Ovary (tissue), 9 donors: ENCODE measurements around the gene KRT78. TPM values are rescaled to one million over a fixed set of nuclear protein-coding genes. Genes with fewer than 3 reads are reported as not detected.
A peak's percentile ranks its signal among the peaks of the same experiment; 100 is the strongest.
"Not testable (repeated sequence)": the region's sequence is repeated elsewhere in the genome, so short reads cannot be mapped to it uniquely, and the experiment has no call there.

Experiments
- DNase-seq, 5 donors: peaks; one replicate each; pipeline ENCODE4 v3.0.0-alpha.2; 2019 to 2020
- H3K27ac ChIP-seq, 2 donors: fragments of 200-600 bp; one replicate each; pipeline versions ENCODE4 v1.5.1 to v1.8.0; 2019 to 2022
- H3K27me3 ChIP-seq: fragments of 200-600 bp; one replicate; pipeline ENCODE4 v1.8.0; 2022
- H3K36me3 ChIP-seq: fragments of 200-600 bp; sonication (generic); one replicate; pipeline ENCODE4 v1.5.1; 2019
- H3K4me1 ChIP-seq: one replicate; pipeline ENCODE4 v1.8.1; 2013; ENCODE audit warnings: mild to moderate bottlenecking, moderate library complexity; ENCODE audit not compliant: insufficient read depth
- H3K4me3 ChIP-seq: fragments of 200-600 bp; sonication (generic); one replicate; pipeline ENCODE4 v1.5.1; 2017
- H3K9me3 ChIP-seq, 2 donors: fragments of 200-600 bp in 1 of 2; sonication (generic) in 1 of 2; one replicate each; pipeline versions ENCODE4 v1.5.1 to v1.8.1; 2013 to 2019; ENCODE audit warnings: mild to moderate bottlenecking in 1 of 2, moderate library complexity in 1 of 2
- EP300 ChIP-seq: sonication (generic); formaldehyde crosslinking; IDR thresholded peaks from one replicate; pipeline ENCODE4 v1.6.1; 2017; ENCODE audit warnings: antibody characterized with exemption
- POLR2A ChIP-seq: fragments of 450-650 bp; IDR thresholded peaks from one replicate; pipeline ENCODE4 v1.6.1; 2017; ENCODE audit warnings: antibody characterized with exemption, mild to moderate bottlenecking, moderate library complexity
- WGBS, 3 donors: extraction: QIAGEN DNeasy Blood & Tissue Kit in 1 of 3; methylation state at CpG; one replicate each; pipeline versions ENCODE4 v1.1.5 to v1.1.7; 2013 to 2017; 5-methylcytosine and 5-hydroxymethylcytosine counted together
- intact Hi-C, 4 donors: fragments of 100-400 bp; cut with DNase I; formaldehyde crosslinking; loops; one replicate each; pipeline versions ENCODE4 v1.11.0 to v1.15.1; 2022 to 2023
- polyA plus RNA-seq, 2 donors: library from polyadenylated mRNA; stranded (reverse); fragments of 200-250 nt in 1 of 2; fragments of 350-450 nt in 1 of 2; fragmentation: Illumina TruSeq in 1 of 2; extraction: RNeasy Lipid Tissue Mini Kit (QIAGEN cat#74804) in 1 of 2; gene quantifications; one replicate each; pipeline ENCODE4 v1.2.3, GENCODE V29; 2013 to 2014
- total RNA-seq, 7 donors: library from RNA; depleted of rRNA in 2 of 7; stranded (reverse); fragments of >200 nt in 2 of 7; fragmentation: NEBNext Ultra II Directional in 3 of 7; extraction: Animal tissue kit (Norgen Biotek cat#: 25700) in 3 of 7; gene quantifications; one replicate each; pipeline versions ENCODE4 v1.1.0 to v1.2.4, GENCODE V29; 2016 to 2023
- TF ChIP-seq, protein P1 (sequence below), 3 donors: fragments of 450-650 bp in 2 of 3; fragments of 200-600 bp in 1 of 3; IDR thresholded peaks; one replicate each; pipeline versions ENCODE4 v1.5.1 to v1.8.0; 2016 to 2022; ENCODE audit warnings: antibody characterized with exemption in 3 of 3, mild to moderate bottlenecking in 1 of 3
- donor health status: DM: no; HTN: no; CAD: no; lungs with moderate emphysema.
- donor health status: DM: no; HTN: no; CAD: no.
- donor health status: Bipolar disorder and iron deficiency.
- donor health status: DM: yes; HTN: yes; CAD: no.
- donor health status: DM: no; HTN: no; CAD: no.
- donor health status: DM: yes; HTN: yes; CAD: no.

KRT78 gene
- total and polyA plus RNA-seq, 9 donors = 0.46 TPM; not detected in 8

DNA sequence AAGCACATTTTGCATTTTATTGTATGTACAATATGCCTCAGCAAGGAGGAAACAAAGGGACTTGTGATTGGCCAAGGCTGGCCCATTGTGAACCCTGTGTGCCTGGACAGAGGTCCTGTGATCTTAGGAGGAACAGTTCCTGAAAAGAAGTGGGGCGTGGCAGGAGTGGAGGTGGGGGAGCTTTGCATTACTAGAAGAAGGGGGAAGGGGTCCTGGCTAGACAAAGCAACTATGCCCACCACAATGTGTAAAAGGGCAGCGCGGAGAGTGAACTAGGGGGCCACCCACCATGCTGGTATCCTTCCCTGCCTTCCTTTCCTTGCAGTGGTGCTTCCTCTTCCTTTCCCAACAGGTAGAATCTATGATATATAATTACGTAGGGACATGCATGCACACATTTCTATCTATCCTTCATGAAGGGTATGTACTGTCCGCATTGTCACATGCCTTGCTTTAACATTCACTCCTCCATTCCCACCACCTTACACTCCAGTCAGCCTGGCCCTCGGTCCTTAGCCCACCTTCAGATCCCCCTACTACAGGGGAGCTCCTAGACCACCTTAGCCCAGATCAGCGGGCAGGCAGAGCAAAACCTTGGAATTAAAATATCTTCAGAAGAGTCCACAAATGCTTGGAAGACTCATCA is 43.5 kb upstream of the KRT78 start:
- no peak overlapping the region for H3K27ac ChIP-seq
- TF ChIP-seq EP300 (no peak), POLR2A (no peak)
- TF ChIP-seq, protein P1, sequence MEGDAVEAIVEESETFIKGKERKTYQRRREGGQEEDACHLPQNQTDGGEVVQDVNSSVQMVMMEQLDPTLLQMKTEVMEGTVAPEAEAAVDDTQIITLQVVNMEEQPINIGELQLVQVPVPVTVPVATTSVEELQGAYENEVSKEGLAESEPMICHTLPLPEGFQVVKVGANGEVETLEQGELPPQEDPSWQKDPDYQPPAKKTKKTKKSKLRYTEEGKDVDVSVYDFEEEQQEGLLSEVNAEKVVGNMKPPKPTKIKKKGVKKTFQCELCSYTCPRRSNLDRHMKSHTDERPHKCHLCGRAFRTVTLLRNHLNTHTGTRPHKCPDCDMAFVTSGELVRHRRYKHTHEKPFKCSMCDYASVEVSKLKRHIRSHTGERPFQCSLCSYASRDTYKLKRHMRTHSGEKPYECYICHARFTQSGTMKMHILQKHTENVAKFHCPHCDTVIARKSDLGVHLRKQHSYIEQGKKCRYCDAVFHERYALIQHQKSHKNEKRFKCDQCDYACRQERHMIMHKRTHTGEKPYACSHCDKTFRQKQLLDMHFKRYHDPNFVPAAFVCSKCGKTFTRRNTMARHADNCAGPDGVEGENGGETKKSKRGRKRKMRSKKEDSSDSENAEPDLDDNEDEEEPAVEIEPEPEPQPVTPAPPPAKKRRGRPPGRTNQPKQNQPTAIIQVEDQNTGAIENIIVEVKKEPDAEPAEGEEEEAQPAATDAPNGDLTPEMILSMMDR (IDR thresholded peaks at IDR 0.05) = no peak

DNA sequence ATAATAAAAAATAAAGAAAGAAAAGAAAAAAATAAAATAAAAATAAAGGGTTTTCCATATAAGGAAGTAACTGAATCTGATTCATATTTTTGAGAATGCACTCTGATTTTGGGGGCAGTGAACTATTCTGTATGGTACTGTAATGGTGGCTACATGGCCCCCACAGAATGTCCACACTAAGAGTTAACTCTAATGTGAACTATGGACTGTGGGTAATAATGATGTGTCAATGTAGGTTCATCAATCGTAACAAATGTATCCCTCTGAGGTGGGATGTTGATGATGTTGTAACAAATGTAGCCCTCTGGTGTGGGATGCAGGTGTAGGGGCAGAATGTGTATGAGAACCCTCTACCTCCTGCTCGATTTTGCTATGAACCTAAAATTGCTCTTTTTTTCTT is 42.2 kb upstream of the KRT78 start:
- H3K36me3 ChIP-seq = no peaks in the 10 kb centered on the region
- WGBS, 3 donors = 49 to 63% (median 63%) methylated on average over 2 of the region's 2 CpGs
- no peak for DNase-seq
- no peaks in the 10 kb centered on the region for H3K9me3 ChIP-seq
- H3K4me1 ChIP-seq = no peaks in the 10 kb centered on the region
- no peak overlapping the region for H3K27ac ChIP-seq
- TF ChIP-seq, protein P1 (IDR thresholded peaks at IDR 0.05) = no peak
- no peak overlapping the region for H3K4me3 ChIP-seq
- intact Hi-C loops = no loop called here
- no peaks in the 10 kb centered on the region for H3K27me3 ChIP-seq

More for the DNA sequence above, 43.5 kb upstream of the KRT78 start:
- intact Hi-C loops = no loop called here
- Histone ChIP-seq H3K4me1 (no peaks in the 10 kb centered on the region), H3K4me3 (no peak overlapping the region), H3K9me3 (no peaks in the 10 kb centered on the region), H3K27me3 (no peaks in the 10 kb centered on the region), H3K36me3 (no peaks in the 10 kb centered on the region)
- 77 to 89% (median 87%) methylated on average over 7 of the region's 7 CpGs for WGBS, 3 donors
- DNase-seq = no peak

DNA sequence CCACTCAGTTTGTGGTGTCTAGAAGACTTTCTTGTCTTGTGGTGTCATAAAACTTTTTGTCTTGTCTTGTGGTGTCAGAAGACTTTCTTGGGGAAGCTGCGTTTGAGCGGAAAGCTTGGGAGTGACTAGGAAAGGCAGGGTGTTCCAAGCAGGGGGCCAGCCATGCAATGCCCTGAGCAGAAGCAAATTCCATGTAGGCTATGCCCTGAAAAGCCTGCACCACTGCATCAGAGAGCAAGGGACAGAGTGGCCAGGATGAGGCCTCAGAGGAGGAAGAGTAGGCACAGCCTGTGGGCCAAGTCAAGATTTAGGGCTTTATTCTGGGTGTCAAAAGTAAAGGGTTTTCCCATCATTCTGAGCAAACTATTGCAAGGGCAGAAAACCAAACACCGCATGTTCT is 41.6 kb upstream of the KRT78 start:
- TF ChIP-seq EP300 = no peak
- TF ChIP-seq, protein P1 (IDR thresholded peaks at IDR 0.05) = no peak
- TF ChIP-seq POLR2A = no peak
- intact Hi-C loops = no loop called here
- WGBS, 3 donors = 88 to 93% (median 91%) methylated on average over 3 of the region's 3 CpGs

DNA sequence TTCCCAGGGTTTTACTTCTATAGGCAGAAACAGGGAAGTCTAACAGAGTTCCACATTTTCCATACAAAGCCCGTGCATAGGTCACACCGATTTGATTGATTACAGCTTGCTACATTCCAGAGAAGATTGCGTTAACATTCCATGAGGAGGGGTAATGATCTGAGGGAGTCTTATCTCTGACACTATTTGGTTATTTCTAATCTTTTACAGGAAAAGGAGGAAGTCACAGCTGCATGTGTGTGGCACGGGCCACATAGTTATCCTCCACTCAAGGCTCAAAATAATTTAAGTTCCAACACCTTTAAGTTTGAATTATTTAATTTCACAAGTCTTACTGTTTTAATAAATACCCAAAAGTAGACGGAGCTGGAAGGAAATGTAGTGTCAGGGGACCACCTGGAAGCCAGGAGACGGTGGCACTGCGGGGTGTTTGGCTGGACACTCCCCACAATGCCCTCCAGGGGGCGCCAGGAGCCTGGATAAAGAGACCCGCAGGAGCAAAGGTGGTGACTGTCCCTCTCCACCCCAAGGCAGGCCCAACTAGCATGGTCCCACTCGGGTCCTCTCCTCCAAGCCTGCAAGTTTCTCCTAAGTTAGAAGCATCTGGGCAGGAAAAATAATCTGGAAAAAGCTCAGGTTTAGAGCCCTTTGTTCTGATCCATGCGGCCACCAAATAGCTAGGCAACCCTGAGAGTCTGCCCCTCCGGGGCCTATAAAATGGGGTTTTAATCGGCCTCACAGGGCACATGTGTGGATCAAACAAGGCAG is 35.9 kb upstream of the KRT78 start:
- DNase-seq = peak; percentile 47 to 82 (median 75)
- Histone ChIP-seq H3K4me1 (no peaks in the 10 kb centered on the region), H3K36me3 (no peaks in the 10 kb centered on the region), H3K27ac (no peak overlapping the region), H3K9me3 (no peaks in the 10 kb centered on the region), H3K4me3 (no peak overlapping the region), H3K27me3 (no peaks in the 10 kb centered on the region)
- WGBS, 3 donors = 22 to 32% (median 25%) methylated on average over 13 of the region's 13 CpGs
- intact Hi-C loops = loop anchor here (2.0 to 5.0 kb wide), 3 partner anchors 93 to 727 kb away; no protein-coding TSS in a partner anchor
- TF ChIP-seq POLR2A = no peak
- TF ChIP-seq, protein P1 (IDR thresholded peaks at IDR 0.05) = peak; percentile 46 to 84 (median 79)
- TF ChIP-seq EP300 = no peak

More for the DNA sequence above, 41.6 kb upstream of the KRT78 start:
- H3K27ac ChIP-seq = no peak overlapping the region
- no peaks in the 10 kb centered on the region for H3K27me3 ChIP-seq
- no peaks in the 10 kb centered on the region for H3K36me3 ChIP-seq
- no peak overlapping the region for H3K4me3 ChIP-seq
- no peaks in the 10 kb centered on the region for H3K4me1 ChIP-seq
- no peaks in the 10 kb centered on the region for H3K9me3 ChIP-seq
- DNase-seq = no peak

DNA sequence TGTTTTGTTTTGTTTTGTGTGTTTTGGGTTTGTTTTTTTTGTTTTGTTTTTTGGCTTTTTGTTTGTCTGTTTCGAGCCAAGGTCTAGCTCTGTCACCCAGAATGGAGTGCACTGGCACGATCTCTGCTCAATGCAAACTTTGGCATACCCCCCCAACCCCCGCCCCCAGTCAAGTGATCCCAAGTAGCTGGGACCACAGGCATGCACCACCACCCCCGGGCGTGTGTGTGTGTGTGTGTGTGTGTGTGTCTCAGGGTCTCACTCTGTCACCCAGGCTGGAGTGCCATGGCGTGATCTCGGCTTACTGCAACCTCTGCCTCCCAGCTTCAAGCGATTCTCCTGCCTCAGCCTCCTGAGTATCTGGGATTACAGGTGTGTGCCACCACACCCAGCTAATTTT is 31.7 kb upstream of the KRT78 start:
- H3K9me3 ChIP-seq, H3K36me3 ChIP-seq, H3K4me3 ChIP-seq, H3K4me1 ChIP-seq, H3K27me3 ChIP-seq, DNase-seq, H3K27ac ChIP-seq: not testable (repeated sequence)
- 50 to 58% (median 54%) methylated on average over 8 of the region's 8 CpGs for WGBS, 3 donors
- intact Hi-C loops = loop anchor here in 1 of 4 donors (5.0 kb wide), 1 partner anchor 723 kb away; no protein-coding TSS in a partner anchor
